ENCODE data around the gene TMEM132C. TPM values are rescaled to one million over a fixed set of nuclear protein-coding genes. Genes with fewer than 3 reads are reported as not detected.
A peak's percentile ranks its signal among the peaks of the same experiment; 100 is the strongest.

The TMEM132C gene
- total RNA-seq, 2 donors from 2014 or later = 0.26 to 0.33 TPM

- H3K4me3 Mint-ChIP-seq = no peak overlapping the region
- no peaks in the 10 kb centered on the region for H3K4me1 ChIP-seq (ENCODE audit: control insufficient read depth, insufficient read depth, low read length)
- 88 to 94% methylated on average over 6 to 7 of the region's 7 CpGs for WGBS, 2 experiments (ENCODE audit: insufficient coverage in 1 of 2, insufficient read length in 1 of 2)
Measured at GRCh38 chr12:128507470-128507869, 240.5 kb downstream of the TMEM132C start.

GRCh38 chr12:128509170-128509569, 242.2 kb downstream of the TMEM132C start:
- Histone ChIP-seq H3K36me3 (ENCODE audit: control insufficient read depth, insufficient read depth, low read length) (no peaks in the 10 kb centered on the region), H3K9ac (ENCODE audit: extremely low read depth, low read length, poor library complexity, severe bottlenecking) (no peak overlapping the region), H3K27ac (ENCODE audit: low read depth, low read length) (no peak overlapping the region), H3K4me1 (ENCODE audit: control insufficient read depth, insufficient read depth, low read length) (no peaks in the 10 kb centered on the region), H3K27me3 (ENCODE audit: control insufficient read depth, insufficient read depth, low read length, poor library complexity, severe bottlenecking) (no peaks in the 10 kb centered on the region), H3K4me3 (ENCODE audit: low read length) (no peak overlapping the region), H3K9me3 (ENCODE audit: control insufficient read depth, low read length) (no peaks in the 10 kb centered on the region)
- Mint-ChIP-seq H3K9me3 (peaks cover 18% of the 10 kb centered on the region), H3K36me3 (ENCODE audit: low read depth) (no peaks in the 10 kb centered on the region), H3K4me3 (no peak overlapping the region), H3K4me1 (no peaks in the 10 kb centered on the region), H3K27me3 (ENCODE audit: insufficient read depth) (peaks cover 4% of the 10 kb centered on the region), H3K27ac (peak overlapping the region; percentile 40)
- TF ChIP-seq CTCF (conservative IDR thresholded peaks at IDR 0.05) = no peak
- 83 to 89% methylated on average over 3 to 4 of the region's 4 CpGs for WGBS, 2 experiments (ENCODE audit: insufficient coverage in 1 of 2, insufficient read length in 1 of 2)
- no peak for DNase-seq

More at GRCh38 chr12:128507470-128507869, 240.5 kb downstream of the TMEM132C start:
- no peaks in the 10 kb centered on the region for H3K4me1 Mint-ChIP-seq
- no peaks in the 10 kb centered on the region for H3K36me3 Mint-ChIP-seq (ENCODE audit: low read depth)
- H3K27me3 ChIP-seq (ENCODE audit: control insufficient read depth, insufficient read depth, low read length, poor library complexity, severe bottlenecking) = no peaks in the 10 kb centered on the region
- no peak overlapping the region for H3K4me3 ChIP-seq (ENCODE audit: low read length)
- peaks cover 21% of the 10 kb centered on the region for H3K9me3 Mint-ChIP-seq
- no peak overlapping the region for H3K27ac Mint-ChIP-seq
- H3K9me3 ChIP-seq (ENCODE audit: control insufficient read depth, low read length) = no peaks in the 10 kb centered on the region
- peak; percentile 18 for DNase-seq
- TF ChIP-seq CTCF (conservative IDR thresholded peaks at IDR 0.05) = no peak
- H3K36me3 ChIP-seq (ENCODE audit: control insufficient read depth, insufficient read depth, low read length) = no peaks in the 10 kb centered on the region
- no peak overlapping the region for H3K9ac ChIP-seq (ENCODE audit: extremely low read depth, low read length, poor library complexity, severe bottlenecking)
- H3K27ac ChIP-seq (ENCODE audit: low read depth, low read length) = no peak overlapping the region
- peaks cover 7% of the 10 kb centered on the region for H3K27me3 Mint-ChIP-seq (ENCODE audit: insufficient read depth)

- 94 to 96% methylated on average over 7 to 8 of the region's 8 CpGs for WGBS, 2 experiments (ENCODE audit: insufficient coverage in 1 of 2, insufficient read length in 1 of 2)
Measured at GRCh38 chr12:128510511-128510910, 243.5 kb downstream of the TMEM132C start.

More at GRCh38 chr12:128510511-128510910, 243.5 kb downstream of the TMEM132C start:
- Histone ChIP-seq H3K36me3 (ENCODE audit: control insufficient read depth, insufficient read depth, low read length) (no peaks in the 10 kb centered on the region), H3K9ac (ENCODE audit: extremely low read depth, low read length, poor library complexity, severe bottlenecking) (no peak overlapping the region), H3K9me3 (ENCODE audit: control insufficient read depth, low read length) (no peaks in the 10 kb centered on the region), H3K27ac (ENCODE audit: low read depth, low read length) (no peak overlapping the region), H3K4me1 (ENCODE audit: control insufficient read depth, insufficient read depth, low read length) (no peaks in the 10 kb centered on the region), H3K4me3 (ENCODE audit: low read length) (no peak overlapping the region), H3K27me3 (ENCODE audit: control insufficient read depth, insufficient read depth, low read length, poor library complexity, severe bottlenecking) (no peaks in the 10 kb centered on the region)
- TF ChIP-seq CTCF (conservative IDR thresholded peaks at IDR 0.05) = no peak
- Mint-ChIP-seq H3K36me3 (ENCODE audit: low read depth) (no peaks in the 10 kb centered on the region), H3K9me3 (peaks cover 18% of the 10 kb centered on the region), H3K4me3 (no peak overlapping the region), H3K27me3 (ENCODE audit: insufficient read depth) (peaks cover 4% of the 10 kb centered on the region), H3K4me1 (no peaks in the 10 kb centered on the region), H3K27ac (no peak overlapping the region)
- DNase-seq = peak; percentile 37
